ENCODE data around the gene NRG4. TPM values are rescaled to one million over a fixed set of nuclear protein-coding genes. Genes with fewer than 3 reads are reported as not detected.

The NRG4 gene
- total RNA-seq, 1 donor from 2014 or later: not detected

Small RNAs within 50 kb of the gene (small RNA-seq; reads per million reads assigned to genes)
- not detected for gene RN7SL510P

Other genes starting within 250 kb of the NRG4 start
- gene UBE2Q2, start 169.0 kb downstream of the NRG4 start, total RNA-seq: 21.6 TPM
- 13.0 TPM for gene FBXO22, start 108.5 kb downstream of the NRG4 start, total RNA-seq
- not detected for gene TMEM266, start 47.6 kb upstream of the NRG4 start, total RNA-seq